ENCODE measurements around the gene ZBTB24.

DNA sequence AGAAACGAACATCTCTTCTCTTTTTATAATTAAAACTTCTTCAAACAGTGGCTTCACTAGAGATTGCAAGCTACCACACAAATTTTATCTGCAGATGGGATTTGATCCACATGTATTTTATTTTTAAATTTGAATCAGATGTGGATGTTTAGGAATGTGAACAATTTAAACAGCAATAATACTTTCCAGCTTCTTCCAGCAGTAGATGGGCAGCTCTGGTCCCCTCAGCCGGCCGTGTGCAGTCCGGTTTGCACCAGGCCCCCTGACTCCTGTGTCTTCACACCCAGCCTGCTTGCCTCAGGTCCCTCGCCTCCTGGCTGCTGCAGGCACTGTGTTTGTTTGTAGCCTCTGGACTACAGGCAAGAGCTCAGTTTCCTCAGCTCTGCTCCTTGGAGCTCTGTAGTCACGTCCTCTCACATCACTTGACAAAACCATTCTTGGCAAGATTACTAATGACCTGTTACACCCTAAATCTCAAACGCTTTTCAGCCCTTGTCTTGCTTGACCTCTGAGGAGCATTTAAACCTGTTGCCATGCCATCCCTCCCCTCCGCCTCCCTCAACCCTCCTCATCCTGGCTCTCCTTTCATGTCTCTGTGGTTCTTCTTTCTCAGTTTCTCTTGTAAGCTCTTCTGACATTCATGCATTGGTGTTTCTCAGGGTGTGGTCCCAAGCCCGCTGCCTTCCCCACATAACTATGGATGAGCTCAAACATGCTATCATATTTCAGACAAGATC is 13.2 kb upstream of the ZBTB24 start:
- TF ChIP-seq, protein P1, sequence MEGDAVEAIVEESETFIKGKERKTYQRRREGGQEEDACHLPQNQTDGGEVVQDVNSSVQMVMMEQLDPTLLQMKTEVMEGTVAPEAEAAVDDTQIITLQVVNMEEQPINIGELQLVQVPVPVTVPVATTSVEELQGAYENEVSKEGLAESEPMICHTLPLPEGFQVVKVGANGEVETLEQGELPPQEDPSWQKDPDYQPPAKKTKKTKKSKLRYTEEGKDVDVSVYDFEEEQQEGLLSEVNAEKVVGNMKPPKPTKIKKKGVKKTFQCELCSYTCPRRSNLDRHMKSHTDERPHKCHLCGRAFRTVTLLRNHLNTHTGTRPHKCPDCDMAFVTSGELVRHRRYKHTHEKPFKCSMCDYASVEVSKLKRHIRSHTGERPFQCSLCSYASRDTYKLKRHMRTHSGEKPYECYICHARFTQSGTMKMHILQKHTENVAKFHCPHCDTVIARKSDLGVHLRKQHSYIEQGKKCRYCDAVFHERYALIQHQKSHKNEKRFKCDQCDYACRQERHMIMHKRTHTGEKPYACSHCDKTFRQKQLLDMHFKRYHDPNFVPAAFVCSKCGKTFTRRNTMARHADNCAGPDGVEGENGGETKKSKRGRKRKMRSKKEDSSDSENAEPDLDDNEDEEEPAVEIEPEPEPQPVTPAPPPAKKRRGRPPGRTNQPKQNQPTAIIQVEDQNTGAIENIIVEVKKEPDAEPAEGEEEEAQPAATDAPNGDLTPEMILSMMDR (IDR thresholded peaks at IDR 0.05): no peak
- TF ChIP-seq, protein P2, sequence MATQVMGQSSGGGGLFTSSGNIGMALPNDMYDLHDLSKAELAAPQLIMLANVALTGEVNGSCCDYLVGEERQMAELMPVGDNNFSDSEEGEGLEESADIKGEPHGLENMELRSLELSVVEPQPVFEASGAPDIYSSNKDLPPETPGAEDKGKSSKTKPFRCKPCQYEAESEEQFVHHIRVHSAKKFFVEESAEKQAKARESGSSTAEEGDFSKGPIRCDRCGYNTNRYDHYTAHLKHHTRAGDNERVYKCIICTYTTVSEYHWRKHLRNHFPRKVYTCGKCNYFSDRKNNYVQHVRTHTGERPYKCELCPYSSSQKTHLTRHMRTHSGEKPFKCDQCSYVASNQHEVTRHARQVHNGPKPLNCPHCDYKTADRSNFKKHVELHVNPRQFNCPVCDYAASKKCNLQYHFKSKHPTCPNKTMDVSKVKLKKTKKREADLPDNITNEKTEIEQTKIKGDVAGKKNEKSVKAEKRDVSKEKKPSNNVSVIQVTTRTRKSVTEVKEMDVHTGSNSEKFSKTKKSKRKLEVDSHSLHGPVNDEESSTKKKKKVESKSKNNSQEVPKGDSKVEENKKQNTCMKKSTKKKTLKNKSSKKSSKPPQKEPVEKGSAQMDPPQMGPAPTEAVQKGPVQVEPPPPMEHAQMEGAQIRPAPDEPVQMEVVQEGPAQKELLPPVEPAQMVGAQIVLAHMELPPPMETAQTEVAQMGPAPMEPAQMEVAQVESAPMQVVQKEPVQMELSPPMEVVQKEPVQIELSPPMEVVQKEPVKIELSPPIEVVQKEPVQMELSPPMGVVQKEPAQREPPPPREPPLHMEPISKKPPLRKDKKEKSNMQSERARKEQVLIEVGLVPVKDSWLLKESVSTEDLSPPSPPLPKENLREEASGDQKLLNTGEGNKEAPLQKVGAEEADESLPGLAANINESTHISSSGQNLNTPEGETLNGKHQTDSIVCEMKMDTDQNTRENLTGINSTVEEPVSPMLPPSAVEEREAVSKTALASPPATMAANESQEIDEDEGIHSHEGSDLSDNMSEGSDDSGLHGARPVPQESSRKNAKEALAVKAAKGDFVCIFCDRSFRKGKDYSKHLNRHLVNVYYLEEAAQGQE (IDR thresholded peaks at IDR 0.05; ENCODE audit: insufficient read depth in 1 of 2, low read depth in 2 of 2, low read length in 1 of 2): no peak
- no peak for TF ChIP-seq POLR2AphosphoS5 (IDR thresholded peaks at IDR 0.05; ENCODE audit: low read depth, low read length)
- TF ChIP-seq TCF7L2 (IDR thresholded peaks at IDR 0.05; ENCODE audit: low read depth, low read length): no peak

All from Panc1 (cell line).